Choroid plexus epithelial cell (primary cell): ENCODE measurements around the gene VLDLR.

ENCODE experiments used
- DNase-seq: peaks from one replicate; pipeline ENCODE4 v3.0.0-alpha.2; 2010; ENCODE audit warnings: low read depth
- H3K4me3 ChIP-seq: 2 replicates; pipeline ENCODE4 v1.5.1; 2011; ENCODE audit warnings: low read depth, mild to moderate bottlenecking, control low read depth, low read length, moderate library complexity
- TF ChIP-seq, protein P1 (sequence below): conservative IDR thresholded peaks from 2 replicates; pipeline ENCODE4 v1.5.1; 2011; ENCODE audit warnings: low read depth, mild to moderate bottlenecking, control low read depth, inconsistent platforms, low read length, moderate library complexity

Gene VLDLR

DNA sequence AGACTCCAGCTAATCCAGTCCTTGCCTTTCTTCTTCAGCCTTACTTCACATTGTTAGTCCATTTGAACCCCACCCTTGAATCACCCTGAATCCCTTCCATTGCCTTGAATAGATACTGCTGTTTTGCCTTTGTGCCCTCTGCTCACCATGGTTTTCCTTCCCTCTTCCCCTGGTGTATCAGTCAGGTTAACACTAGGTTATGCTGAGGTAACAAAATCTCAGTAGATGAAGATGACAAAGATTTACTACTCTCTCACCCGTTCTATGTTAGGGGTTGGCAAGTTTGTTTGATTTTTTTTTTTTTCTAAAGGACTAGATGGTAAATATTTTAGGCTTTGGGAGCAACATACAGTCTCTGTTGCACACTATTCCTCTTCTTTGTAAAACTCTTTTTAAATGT, 3.3 kb upstream of the VLDLR start:
- no peak overlapping the region for H3K4me3 ChIP-seq
- TF ChIP-seq, protein P1, sequence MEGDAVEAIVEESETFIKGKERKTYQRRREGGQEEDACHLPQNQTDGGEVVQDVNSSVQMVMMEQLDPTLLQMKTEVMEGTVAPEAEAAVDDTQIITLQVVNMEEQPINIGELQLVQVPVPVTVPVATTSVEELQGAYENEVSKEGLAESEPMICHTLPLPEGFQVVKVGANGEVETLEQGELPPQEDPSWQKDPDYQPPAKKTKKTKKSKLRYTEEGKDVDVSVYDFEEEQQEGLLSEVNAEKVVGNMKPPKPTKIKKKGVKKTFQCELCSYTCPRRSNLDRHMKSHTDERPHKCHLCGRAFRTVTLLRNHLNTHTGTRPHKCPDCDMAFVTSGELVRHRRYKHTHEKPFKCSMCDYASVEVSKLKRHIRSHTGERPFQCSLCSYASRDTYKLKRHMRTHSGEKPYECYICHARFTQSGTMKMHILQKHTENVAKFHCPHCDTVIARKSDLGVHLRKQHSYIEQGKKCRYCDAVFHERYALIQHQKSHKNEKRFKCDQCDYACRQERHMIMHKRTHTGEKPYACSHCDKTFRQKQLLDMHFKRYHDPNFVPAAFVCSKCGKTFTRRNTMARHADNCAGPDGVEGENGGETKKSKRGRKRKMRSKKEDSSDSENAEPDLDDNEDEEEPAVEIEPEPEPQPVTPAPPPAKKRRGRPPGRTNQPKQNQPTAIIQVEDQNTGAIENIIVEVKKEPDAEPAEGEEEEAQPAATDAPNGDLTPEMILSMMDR: no peak
- DNase-seq: no peak

DNA sequence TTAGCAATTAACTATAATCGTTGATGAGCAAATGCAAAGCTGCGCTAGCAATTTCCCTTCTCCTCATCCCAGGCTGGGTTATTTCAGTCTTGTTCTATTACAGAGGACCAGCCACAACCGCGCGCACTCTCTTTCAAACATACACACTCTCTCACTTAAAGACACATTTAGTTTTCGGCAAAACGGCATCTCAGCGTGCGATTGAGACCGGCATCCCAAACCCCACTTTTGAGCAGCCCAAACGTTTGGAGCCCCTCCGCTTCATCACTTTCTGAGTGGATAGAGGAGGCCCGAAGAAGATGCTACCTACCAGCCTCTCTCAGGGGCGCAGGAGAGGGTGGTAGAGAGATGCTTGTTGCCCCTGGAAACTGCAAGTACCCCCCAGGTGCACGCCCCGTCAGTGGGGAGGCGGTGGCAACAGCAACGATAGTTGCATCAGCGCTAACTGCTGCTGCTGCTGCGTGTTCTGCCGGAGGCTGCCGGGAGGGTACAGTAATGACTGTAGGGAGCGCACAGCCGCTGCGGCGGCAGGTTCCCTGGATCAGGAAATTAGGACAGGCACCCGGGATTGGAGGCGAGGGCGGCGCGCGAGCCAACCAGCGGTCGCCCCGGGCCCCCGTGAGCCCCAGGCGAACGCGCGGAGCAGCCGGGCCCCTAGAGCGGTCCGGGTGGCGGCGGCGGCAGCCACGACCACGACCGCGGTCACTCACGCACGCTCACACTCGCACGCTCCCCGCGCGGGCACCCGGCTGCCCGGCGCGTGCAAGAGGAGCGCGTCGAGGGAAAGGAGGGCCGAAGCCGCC, 467 bp upstream of the VLDLR start:
- DNase-seq: peak; percentile 70
- TF ChIP-seq, protein P1: peak; percentile 40
- H3K4me3 ChIP-seq: peak overlapping the region; percentile 59

DNA sequence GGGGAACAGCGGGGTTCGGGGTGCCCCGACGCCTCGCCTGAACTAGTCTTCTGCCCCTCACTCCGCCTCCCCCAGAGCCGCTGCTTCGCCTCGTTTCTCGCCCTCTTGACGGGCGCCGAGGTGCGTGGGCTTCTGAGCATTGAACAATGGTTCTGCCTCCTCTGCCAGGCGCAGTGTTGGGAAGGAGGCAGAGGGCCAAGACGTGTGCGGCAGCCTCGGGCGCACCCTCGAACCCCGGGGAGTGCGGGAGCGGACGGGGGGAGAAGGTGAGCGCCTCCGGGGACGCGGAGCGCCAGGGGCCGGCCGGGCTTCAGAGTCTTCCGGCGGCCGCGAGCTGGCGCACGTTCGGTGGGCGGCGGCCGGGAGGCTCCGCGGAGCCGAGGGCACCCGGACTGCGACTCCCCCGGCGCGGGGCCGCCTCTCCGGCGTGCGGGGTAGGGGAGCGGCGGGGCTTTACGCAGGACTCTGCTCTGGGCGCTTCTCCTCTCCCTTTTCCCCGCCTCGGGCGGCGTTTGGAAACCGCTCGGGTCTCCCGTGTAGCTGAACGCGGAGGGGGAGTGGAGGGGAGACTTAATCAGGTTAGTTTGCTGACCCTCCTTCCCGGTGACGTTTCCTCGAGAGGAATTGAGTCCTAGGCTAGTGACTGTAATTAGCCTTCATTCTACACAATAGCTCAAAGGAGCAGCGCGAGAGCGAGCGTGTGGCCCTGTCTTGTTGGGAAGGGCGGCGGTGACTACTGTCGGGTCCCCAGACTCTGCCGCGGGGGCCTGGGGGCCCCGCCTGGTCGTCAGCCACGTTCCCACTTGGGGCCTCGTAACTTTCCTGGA, 1.1 kb downstream of the VLDLR start:
- DNase-seq: no peak
- TF ChIP-seq, protein P1: no peak
- peak overlapping the region; percentile 59 for H3K4me3 ChIP-seq

DNA sequence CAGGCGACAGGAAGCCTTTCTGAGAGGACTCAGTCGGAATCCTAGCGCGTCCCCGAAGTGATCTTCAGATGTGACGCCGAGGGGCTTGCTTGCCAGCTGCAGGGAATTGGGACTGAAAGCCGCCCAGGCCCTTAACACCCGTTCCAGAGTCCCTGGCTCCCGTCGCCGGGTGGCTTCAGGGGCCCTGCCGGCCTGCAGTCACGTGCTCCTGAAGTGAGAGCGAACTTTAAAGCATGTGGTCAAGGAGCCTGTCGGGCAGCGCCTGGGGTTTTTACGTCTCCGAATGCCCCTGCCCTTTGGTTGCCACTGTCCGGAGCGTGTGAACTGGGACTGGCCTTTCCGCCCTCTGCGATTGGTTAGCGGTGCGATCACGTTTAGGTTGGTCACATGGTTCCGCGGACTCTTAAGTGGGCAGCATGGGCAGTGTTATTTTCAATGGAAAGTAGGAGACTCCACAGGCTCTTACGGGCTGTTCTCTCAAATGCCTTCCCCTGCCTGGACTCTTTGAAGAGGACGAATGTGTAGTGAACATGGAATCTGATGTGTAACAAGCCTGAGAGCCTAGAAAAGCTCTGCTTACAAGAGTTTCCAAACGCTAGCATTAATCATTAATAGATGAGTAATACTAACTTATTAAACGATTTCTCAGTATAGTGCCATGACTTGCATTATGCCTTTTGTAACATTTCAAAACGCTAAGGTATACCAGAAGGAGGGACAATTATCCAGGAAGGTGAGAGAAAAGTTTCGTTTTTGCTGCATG, 1.9 kb downstream of the VLDLR start:
- TF ChIP-seq, protein P1: no peak
- H3K4me3 ChIP-seq: peak overlapping the region; percentile 59
- DNase-seq: peak; percentile 41

DNA sequence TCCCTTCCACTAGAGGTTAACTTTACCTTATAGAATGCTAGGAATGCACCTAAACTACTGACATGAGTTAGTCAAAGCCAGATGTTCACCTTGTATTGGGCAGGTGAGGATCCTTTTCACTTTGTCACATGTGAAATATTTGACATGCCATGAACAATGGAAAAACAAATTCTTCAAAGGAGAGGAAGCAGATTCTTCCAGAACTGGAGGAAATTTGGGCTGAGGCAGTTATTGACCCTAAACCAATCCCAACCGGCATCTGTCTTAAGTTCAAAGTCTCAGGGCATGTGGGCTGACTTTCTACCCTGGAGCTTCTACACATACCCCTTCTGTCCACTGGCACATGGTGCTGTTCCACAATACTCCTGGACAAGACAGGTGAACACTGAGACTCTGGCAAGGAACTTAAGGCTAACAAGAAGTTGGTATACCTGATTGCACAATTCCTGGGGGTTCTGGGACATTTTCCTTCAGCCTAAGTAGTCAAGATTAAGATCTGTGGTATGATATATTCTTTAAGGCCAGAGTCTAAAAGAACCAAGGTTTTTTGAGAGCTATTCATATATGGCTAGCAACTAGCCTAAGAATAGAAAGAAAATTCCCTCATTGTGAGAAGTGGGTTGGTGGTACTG, 2.6 kb downstream of the VLDLR start:
- no peak for DNase-seq
- TF ChIP-seq, protein P1: no peak
- no peak overlapping the region for H3K4me3 ChIP-seq

DNA sequence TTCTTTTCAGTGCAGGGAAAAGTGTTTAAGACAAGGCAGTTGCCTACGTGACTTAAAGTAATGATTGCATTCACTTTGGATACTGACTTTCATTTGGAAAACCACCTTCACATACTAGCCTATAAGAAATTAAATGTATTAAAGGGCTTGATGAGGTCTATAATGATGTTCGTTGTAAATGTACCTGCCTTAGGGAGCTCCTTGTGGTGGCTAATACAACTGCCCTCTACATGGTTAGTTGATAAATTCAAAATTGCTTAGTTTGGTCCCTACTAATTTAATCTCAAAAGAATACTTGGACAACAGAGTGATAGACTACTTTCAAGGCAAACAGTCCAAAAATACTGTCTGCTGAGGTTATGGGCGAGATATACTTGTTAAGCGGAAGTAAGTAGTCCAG, 3.8 kb downstream of the VLDLR start:
- no peak overlapping the region for H3K4me3 ChIP-seq
- TF ChIP-seq, protein P1: peak; percentile 30
- DNase-seq: no peak
